ENCODE measurements around the gene SHMT2. TPM values are rescaled to one million over a fixed set of nuclear protein-coding genes. Genes with fewer than 3 reads are reported as not detected.
A peak's percentile ranks its signal among the peaks of the same experiment; 100 is the strongest.

The SHMT2 gene
- total RNA-seq, 5 donors from 2014 or later (not counting 1 experiment from before 2014, with no cell fraction given), result 31.0 to 80.9 (median 55.6) TPM

DNA sequence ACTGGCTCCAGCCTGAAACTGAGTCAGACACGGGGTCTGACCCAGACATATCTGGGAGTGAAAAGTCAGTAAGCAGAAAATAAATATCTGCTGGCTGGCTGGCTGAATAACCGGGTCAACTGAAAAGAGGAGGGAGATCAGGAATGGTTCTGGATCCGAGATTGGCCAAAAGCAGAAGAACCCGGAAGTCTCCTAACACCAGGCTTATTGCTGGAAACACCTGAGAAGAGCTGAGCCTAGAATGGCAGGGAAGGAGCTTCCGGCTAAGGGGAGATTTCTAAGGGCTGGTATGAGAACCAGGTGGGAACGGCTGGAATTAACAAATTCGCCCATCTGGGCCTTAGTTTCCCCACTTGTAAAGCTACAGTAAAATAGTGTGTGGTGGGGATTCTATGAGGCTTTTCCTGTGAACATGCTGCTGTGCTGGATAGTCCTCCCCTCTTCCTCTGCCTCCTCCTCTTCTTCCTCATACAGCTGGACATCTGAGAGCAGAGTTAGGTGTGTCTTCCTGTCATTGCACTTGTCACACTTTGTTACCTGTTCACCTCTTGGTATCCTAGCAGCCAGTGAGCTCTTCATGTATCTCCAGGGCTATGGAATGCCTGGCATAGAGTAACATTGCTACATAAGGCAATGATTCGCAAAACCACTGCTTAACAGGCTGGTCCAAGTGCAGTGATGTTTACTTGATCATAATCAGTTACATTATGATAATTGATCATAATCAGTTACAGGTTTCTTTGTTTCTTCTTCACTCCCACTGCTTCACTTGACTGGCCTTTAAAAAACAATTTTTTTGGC lies 2.0 kb upstream of the SHMT2 start:
- ChIA-PET CTCF (interaction anchor here (0.6 to 3.9 kb wide), 7 partner anchors 9 to 45 kb away, joined by 3 to 21 read pairs (median 7); a partner anchor contains a TSS), POLR2A (interaction anchor here in 1 of 2 donors (0.5 kb wide), 1 partner anchor 376 kb away, joined by 3 read pairs; no protein-coding TSS in a partner anchor)
- Mint-ChIP-seq H3K27ac (peak overlapping the region in 1 of 2 donors; percentile 27), H3K36me3 (peaks cover 11% of the 10 kb centered on the region), H3K4me1 (peaks cover 54 to 70% (median 68%) of the 10 kb centered on the region in 3 donors), H3K9me3 (no peaks in the 10 kb centered on the region), H3K4me3 (no peak overlapping the region), H3K27me3 (peaks cover 27 to 45% of the 10 kb centered on the region in 2 donors)
- 84% methylated on average over 4 of the region's 8 CpGs for WGBS (ENCODE audit: insufficient coverage)
- Histone ChIP-seq H3K4me3 (ENCODE audit: control insufficient read depth in 1 of 2, extremely low read depth in 1 of 2, low read length in 1 of 2) (no peak overlapping the region), H3K27me3 (replicated peaks in 1 of 2; ENCODE audit: control insufficient read depth in 2 of 2, extremely low read depth in 1 of 2, insufficient read depth in 2 of 2, low read length in 1 of 2) (peaks cover 8 to 57% of the 10 kb centered on the region in 2 experiments), H3K36me3 (ENCODE audit: control insufficient read depth in 2 of 2, extremely low read depth in 1 of 2, insufficient read depth in 1 of 2, low read length in 1 of 2) (peaks cover 0 to 16% of the 10 kb centered on the region in 2 donors), H3K9me3 (no peaks in the 10 kb centered on the region), H3K27ac (ENCODE audit: low read length) (no peak overlapping the region), H3K4me1 (ENCODE audit: control insufficient read depth in 1 of 2, extremely low read depth in 1 of 2, insufficient read depth in 2 of 2, low read length in 2 of 2) (peaks cover 17 to 83% of the 10 kb centered on the region in 2 experiments)
- no peak for DNase-seq
- ATAC-seq (replicated peaks in 1 of 4), result no peak

DNA sequence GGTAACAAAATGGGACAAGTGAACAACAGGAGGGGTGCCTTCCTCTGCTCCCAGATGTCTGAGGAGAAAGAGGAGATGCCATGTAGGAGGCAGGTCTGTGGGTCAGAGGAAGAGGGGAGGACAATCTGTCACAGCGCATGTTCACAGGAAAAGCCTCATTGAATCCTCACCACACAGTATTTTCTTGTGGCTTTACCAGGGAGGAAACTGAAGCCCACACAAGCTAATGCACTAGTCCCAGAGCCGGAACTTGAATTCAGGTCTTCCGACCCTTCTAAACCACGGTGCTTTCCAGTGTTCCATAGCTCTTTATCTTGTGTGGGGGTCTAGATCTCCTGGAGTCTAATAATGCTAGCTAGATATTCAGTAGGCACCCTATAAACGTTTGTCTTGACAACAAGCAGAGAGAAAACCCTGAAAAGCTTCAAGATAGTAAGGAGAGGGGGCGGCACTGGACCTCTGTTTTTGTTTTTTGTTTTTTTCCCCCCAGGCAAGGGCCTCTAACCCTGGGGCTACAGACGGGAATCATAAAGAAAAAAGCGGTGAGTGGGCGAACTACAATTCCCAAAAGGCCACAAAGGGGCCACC lies 371 bp upstream of the SHMT2 start:
- H3K4me1 ChIP-seq (ENCODE audit: control insufficient read depth in 1 of 2, extremely low read depth in 1 of 2, insufficient read depth in 2 of 2, low read length in 2 of 2), result peaks cover 17 to 74% of the 10 kb centered on the region in 2 experiments
- DNase-seq (peak in 1 of 35 experiments; percentile 61), ATAC-seq (replicated peaks in 1 of 4) (peak; percentile 16 to 20 (median 17))
- H3K36me3 ChIP-seq (ENCODE audit: control insufficient read depth in 2 of 2, extremely low read depth in 1 of 2, insufficient read depth in 1 of 2, low read length in 1 of 2), result peaks cover 15 to 32% of the 10 kb centered on the region in 2 donors
- Mint-ChIP-seq H3K4me1 (peaks cover 45 to 67% (median 53%) of the 10 kb centered on the region in 3 donors), H3K9me3 (no peaks in the 10 kb centered on the region), H3K4me3 (peak overlapping the region; percentile 93 to 96 (median 95)), H3K36me3 (peaks cover 27% of the 10 kb centered on the region), H3K27me3 (peaks cover 13 to 29% of the 10 kb centered on the region in 2 donors), H3K27ac (peak overlapping the region; percentile 84 to 86)
- H3K9me3 ChIP-seq, result no peaks in the 10 kb centered on the region
- no CpG with 5 or more reads among the region's 9 CpGs for WGBS (ENCODE audit: insufficient coverage)
- peak overlapping the region; percentile 83 to 94 for H3K4me3 ChIP-seq (ENCODE audit: control insufficient read depth in 1 of 2, extremely low read depth in 1 of 2, low read length in 1 of 2)
- H3K27ac ChIP-seq (ENCODE audit: low read length), result peak overlapping the region; percentile 31
- CTCF ChIA-PET, result interaction anchor here (0.6 to 3.1 kb wide), 16 partner anchors 8 to 429 kb away, joined by 3 to 38 read pairs (median 6); a partner anchor contains a TSS
- peaks cover 4 to 46% of the 10 kb centered on the region in 2 experiments for H3K27me3 ChIP-seq (replicated peaks in 1 of 2; ENCODE audit: control insufficient read depth in 2 of 2, extremely low read depth in 1 of 2, insufficient read depth in 2 of 2, low read length in 1 of 2)
- POLR2A ChIA-PET, result interaction anchor here (0.5 to 0.7 kb wide), 6 partner anchors 21 to 1321 kb away, joined by 3 to 8 read pairs (median 4); partner anchors contain the start of gene STAC3 (in 1 of the 2)

DNA sequence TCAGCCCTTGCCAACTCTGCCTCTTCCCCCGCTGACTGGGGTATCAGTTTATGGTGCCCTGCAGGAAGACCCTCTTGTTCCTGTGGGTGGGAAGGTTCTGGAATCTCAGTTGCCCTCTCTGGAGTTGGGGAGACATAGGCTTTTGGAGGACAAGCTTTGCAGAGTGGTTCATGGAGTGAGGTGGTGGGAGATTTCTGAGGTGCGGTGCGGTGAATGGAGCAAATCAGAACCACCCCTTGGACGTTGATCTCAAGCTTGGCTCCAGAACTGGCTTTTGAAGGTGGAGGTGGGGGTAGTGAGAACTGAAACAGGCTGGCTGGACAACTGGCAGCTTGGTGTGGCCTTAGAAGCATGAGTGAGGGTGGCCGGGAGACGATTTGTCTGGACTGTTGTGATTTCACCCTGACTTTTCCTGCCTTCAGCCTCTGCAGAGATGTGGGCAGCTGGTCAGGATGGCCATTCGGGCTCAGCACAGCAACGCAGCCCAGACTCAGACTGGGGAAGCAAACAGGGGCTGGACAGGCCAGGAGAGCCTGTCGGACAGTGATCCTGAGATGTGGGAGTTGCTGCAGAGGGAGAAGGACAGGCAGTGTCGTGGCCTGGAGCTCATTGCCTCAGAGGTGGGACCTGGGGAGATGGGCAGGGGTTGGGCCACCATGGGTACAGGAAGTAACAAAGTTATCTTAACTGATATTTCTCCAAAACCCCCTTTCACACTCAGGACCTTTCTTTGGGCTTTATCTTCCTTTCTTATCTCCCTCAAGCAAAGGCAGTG lies 1.1 kb downstream of the SHMT2 start:
- Mint-ChIP-seq H3K27ac (peak overlapping the region in 1 of 2 donors; percentile 18), H3K9me3 (no peaks in the 10 kb centered on the region), H3K4me3 (peak overlapping the region; percentile 93 to 96 (median 95)), H3K4me1 (peaks cover 40 to 69% (median 50%) of the 10 kb centered on the region in 3 donors), H3K36me3 (peaks cover 36% of the 10 kb centered on the region), H3K27me3 (peaks cover 13 to 18% of the 10 kb centered on the region in 2 donors)
- ChIA-PET CTCF (interaction anchor here (0.6 to 3.1 kb wide), 9 partner anchors 7 to 118 kb away, joined by 3 to 38 read pairs (median 7); no protein-coding TSS in a partner anchor), POLR2A (no interaction called here)
- no peak for ATAC-seq (replicated peaks in 1 of 4)
- Histone ChIP-seq H3K27me3 (replicated peaks in 1 of 2; ENCODE audit: control insufficient read depth in 2 of 2, extremely low read depth in 1 of 2, insufficient read depth in 2 of 2, low read length in 1 of 2) (peaks cover 0 to 40% of the 10 kb centered on the region in 2 experiments), H3K36me3 (ENCODE audit: control insufficient read depth in 2 of 2, extremely low read depth in 1 of 2, insufficient read depth in 1 of 2, low read length in 1 of 2) (peaks cover 17 to 36% of the 10 kb centered on the region in 2 donors), H3K27ac (ENCODE audit: low read length) (no peak overlapping the region), H3K4me1 (ENCODE audit: control insufficient read depth in 1 of 2, extremely low read depth in 1 of 2, insufficient read depth in 2 of 2, low read length in 2 of 2) (peaks cover 17 to 68% of the 10 kb centered on the region in 2 experiments), H3K9me3 (no peaks in the 10 kb centered on the region), H3K4me3 (ENCODE audit: control insufficient read depth in 1 of 2, extremely low read depth in 1 of 2, low read length in 1 of 2) (peak overlapping the region; percentile 83 to 94)
- no peak for DNase-seq
- WGBS (ENCODE audit: insufficient coverage), result 71% methylated on average over 9 of the region's 10 CpGs

DNA sequence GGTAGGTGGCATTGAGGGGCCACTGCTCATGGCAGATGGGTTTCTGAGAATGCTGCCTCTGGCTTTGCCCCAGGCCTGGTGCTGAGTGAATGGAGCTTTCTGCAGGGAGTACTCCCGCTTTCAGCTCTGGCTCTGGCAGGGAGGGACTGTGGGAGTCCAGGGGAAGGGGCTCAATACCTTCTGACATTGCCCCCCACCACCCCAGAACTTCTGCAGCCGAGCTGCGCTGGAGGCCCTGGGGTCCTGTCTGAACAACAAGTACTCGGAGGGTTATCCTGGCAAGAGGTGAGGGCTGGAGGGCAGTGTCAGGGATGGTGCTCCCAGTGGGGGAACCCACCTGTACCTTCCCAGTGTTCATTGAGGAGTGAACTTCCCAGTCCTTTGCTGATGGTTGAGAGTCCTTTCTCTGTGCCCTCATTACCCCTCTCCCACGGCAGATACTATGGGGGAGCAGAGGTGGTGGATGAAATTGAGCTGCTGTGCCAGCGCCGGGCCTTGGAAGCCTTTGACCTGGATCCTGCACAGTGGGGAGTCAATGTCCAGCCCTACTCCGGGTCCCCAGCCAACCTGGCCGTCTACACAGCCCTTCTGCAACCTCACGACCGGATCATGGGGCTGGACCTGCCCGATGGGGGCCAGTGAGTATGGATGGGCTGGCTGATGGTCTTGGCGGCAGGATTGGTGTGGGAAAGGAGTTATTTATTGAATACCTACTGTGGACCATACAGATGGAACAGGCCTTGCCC lies 1.9 kb downstream of the SHMT2 start:
- Histone ChIP-seq H3K4me1 (ENCODE audit: control insufficient read depth in 1 of 2, extremely low read depth in 1 of 2, insufficient read depth in 2 of 2, low read length in 2 of 2) (peaks cover 16 to 68% of the 10 kb centered on the region in 2 experiments), H3K4me3 (ENCODE audit: control insufficient read depth in 1 of 2, extremely low read depth in 1 of 2, low read length in 1 of 2) (no peak overlapping the region), H3K27ac (ENCODE audit: low read length) (no peak overlapping the region), H3K9me3 (no peaks in the 10 kb centered on the region), H3K27me3 (replicated peaks in 1 of 2; ENCODE audit: control insufficient read depth in 2 of 2, extremely low read depth in 1 of 2, insufficient read depth in 2 of 2, low read length in 1 of 2) (peaks cover 0 to 40% of the 10 kb centered on the region in 2 experiments), H3K36me3 (ENCODE audit: control insufficient read depth in 2 of 2, extremely low read depth in 1 of 2, insufficient read depth in 1 of 2, low read length in 1 of 2) (peaks cover 17 to 36% of the 10 kb centered on the region in 2 donors)
- H3K4me3 Mint-ChIP-seq, result peak overlapping the region; percentile 93 to 96 (median 95)
- ATAC-seq (replicated peaks in 1 of 4) (no peak), DNase-seq (no peak)
- peaks cover 35 to 68% (median 47%) of the 10 kb centered on the region in 3 donors for H3K4me1 Mint-ChIP-seq
- whole genome bisulfite sequencing (ENCODE audit: insufficient coverage), result 100% methylated on average over 2 of the region's 13 CpGs
- no peak overlapping the region for H3K27ac Mint-ChIP-seq
- POLR2A ChIA-PET, result no interaction called here
- peaks cover 14% of the 10 kb centered on the region in 2 donors for H3K27me3 Mint-ChIP-seq
- CTCF ChIA-PET, result interaction anchor here (0.5 to 3.1 kb wide), 4 partner anchors 12 to 49 kb away, joined by 3 to 38 read pairs (median 10); no protein-coding TSS in a partner anchor
- H3K9me3 Mint-ChIP-seq, result no peaks in the 10 kb centered on the region
- H3K36me3 Mint-ChIP-seq, result peaks cover 36% of the 10 kb centered on the region

DNA sequence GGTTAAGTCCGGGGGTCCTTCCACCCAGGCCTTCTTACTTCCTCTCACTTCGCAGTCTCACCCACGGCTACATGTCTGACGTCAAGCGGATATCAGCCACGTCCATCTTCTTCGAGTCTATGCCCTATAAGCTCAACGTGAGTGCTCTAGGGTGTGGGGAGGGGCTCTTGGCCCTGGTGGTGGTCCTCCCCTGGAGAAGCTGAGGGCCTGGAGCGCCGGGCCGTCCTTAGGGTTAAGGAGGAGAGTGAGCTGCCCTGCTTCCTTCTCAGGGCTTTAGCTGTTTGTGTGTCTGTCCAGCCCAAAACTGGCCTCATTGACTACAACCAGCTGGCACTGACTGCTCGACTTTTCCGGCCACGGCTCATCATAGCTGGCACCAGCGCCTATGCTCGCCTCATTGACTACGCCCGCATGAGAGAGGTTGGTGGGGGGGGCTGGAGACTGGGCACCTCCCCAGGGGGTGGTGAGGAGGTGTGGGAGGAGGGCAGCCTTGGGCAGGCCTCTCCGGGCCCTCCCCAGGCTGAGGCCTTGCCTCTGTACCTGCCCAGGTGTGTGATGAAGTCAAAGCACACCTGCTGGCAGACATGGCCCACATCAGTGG lies 2.7 kb downstream of the SHMT2 start:
- H3K4me3 Mint-ChIP-seq, result no peak overlapping the region
- peaks cover 17 to 36% of the 10 kb centered on the region in 2 donors for H3K36me3 ChIP-seq (ENCODE audit: control insufficient read depth in 2 of 2, extremely low read depth in 1 of 2, insufficient read depth in 1 of 2, low read length in 1 of 2)
- H3K36me3 Mint-ChIP-seq, result peaks cover 36% of the 10 kb centered on the region
- no peaks in the 10 kb centered on the region for H3K9me3 ChIP-seq
- H3K9me3 Mint-ChIP-seq, result no peaks in the 10 kb centered on the region
- ChIA-PET POLR2A (no interaction called here), CTCF (interaction anchor here (0.5 to 0.6 kb wide), 2 partner anchors 11 to 47 kb away, joined by 5 to 9 read pairs; no protein-coding TSS in a partner anchor)
- DNase-seq (no peak), ATAC-seq (replicated peaks in 1 of 4) (no peak)
- H3K4me3 ChIP-seq (ENCODE audit: control insufficient read depth in 1 of 2, extremely low read depth in 1 of 2, low read length in 1 of 2), result no peak overlapping the region
- 97% methylated on average over 6 of the region's 19 CpGs for WGBS (ENCODE audit: insufficient coverage)
- H3K27me3 Mint-ChIP-seq, result peaks cover 16 to 19% of the 10 kb centered on the region in 2 donors
- H3K4me1 ChIP-seq (ENCODE audit: control insufficient read depth in 1 of 2, extremely low read depth in 1 of 2, insufficient read depth in 2 of 2, low read length in 2 of 2), result peaks cover 21 to 69% of the 10 kb centered on the region in 2 experiments
- no peak overlapping the region for H3K27ac ChIP-seq (ENCODE audit: low read length)
- peaks cover 37 to 70% (median 52%) of the 10 kb centered on the region in 3 donors for H3K4me1 Mint-ChIP-seq
- H3K27me3 ChIP-seq (replicated peaks in 1 of 2; ENCODE audit: control insufficient read depth in 2 of 2, extremely low read depth in 1 of 2, insufficient read depth in 2 of 2, low read length in 1 of 2), result peaks cover 2 to 40% of the 10 kb centered on the region in 2 experiments
- H3K27ac Mint-ChIP-seq, result no peak overlapping the region

Measured in T-cell (primary cell).